SK-N-SH (cell line): ENCODE results near the gene GBX2. TPM values are rescaled to one million over a fixed set of nuclear protein-coding genes. Genes with fewer than 3 reads are reported as not detected.

Experiments used
- CTCF ChIA-PET: fragments of 300-600, 350-600 bp; formaldehyde crosslinking; extraction: SDS; loops from one replicate; lab custom pipeline; 2021; lab: Yijun Ruan, JAX
- POLR2A ChIA-PET: fragments of 350-600 bp; sonication (Branson Sonifier 250); formaldehyde crosslinking; extraction: SDS; loops from one replicate; lab custom pipeline; 2020; ENCODE audit warnings: antibody characterized with exemption, inconsistent platforms; lab: Yijun Ruan, JAX
- DNase-seq: peaks from one replicate; pipeline ENCODE4 v3.0.0; 2012
- H2AFZ ChIP-seq: fragments of 200-600 bp; sonication (generic); 2 replicates; pipeline ENCODE4 v1.8.1; 2016; ENCODE audit warnings: antibody characterized with exemption, mild to moderate bottlenecking, low read depth
- H3F3A ChIP-seq: fragments of 200-600 bp; sonication (generic); replicated peaks from 2 replicates; pipeline ENCODE3; 2016; ENCODE audit warnings: antibody characterized with exemption, mild to moderate bottlenecking; ENCODE audit not compliant: insufficient read depth
- H3K27ac ChIP-seq, 2 experiments: fragments of 200-500 bp in 1 of 2; fragments of 200-600 bp in 1 of 2; sonication (Bioruptor generic) in 1 of 2; sonication (generic), shearing (Covaris generic) in 1 of 2; 2 replicates each; pipeline versions ENCODE4 v1.5.1 to v1.6.1; 2014 to 2016; ENCODE audit warnings: low read depth in 2 of 2, inconsistent platforms in 1 of 2, low read length in 1 of 2, mild to moderate bottlenecking in 1 of 2, mixed read lengths in 1 of 2
- H3K27me3 ChIP-seq: fragments of 200-600 bp; sonication (generic), shearing (Covaris generic); 2 replicates; pipeline ENCODE4 v1.6.1; 2016; ENCODE audit warnings: mixed run types; ENCODE audit not compliant: insufficient read depth
- H3K36me3 ChIP-seq, 2 experiments: fragments of 200-500 bp in 1 of 2; fragments of 200-600 bp in 1 of 2; sonication (Bioruptor generic) in 1 of 2; sonication (generic) in 1 of 2; replicated peaks in 1 of 2; 2 replicates each; pipeline versions ENCODE3 to v1.5.1; 2014 to 2016; ENCODE audit warnings: low read length in 1 of 2, mild to moderate bottlenecking in 1 of 2; ENCODE audit not compliant: insufficient read depth in 2 of 2, control insufficient read depth in 1 of 2
- H3K4me1 ChIP-seq, 2 experiments: fragments of 200-500 bp in 1 of 2; fragments of 200-600 bp in 1 of 2; sonication (Bioruptor generic) in 1 of 2; sonication (generic), shearing (Covaris generic) in 1 of 2; 2 replicates each; pipeline versions ENCODE4 v1.5.1 to v1.6.1; 2014 to 2016; ENCODE audit warnings: low read depth in 1 of 2, low read length in 1 of 2, mixed run types in 1 of 2; ENCODE audit not compliant: insufficient read depth in 2 of 2, control insufficient read depth in 1 of 2
- H3K4me2 ChIP-seq: fragments of 200-600 bp; sonication (generic), shearing (Covaris generic); 2 replicates; pipeline ENCODE4 v1.6.1; 2017; ENCODE audit warnings: mixed run types
- H3K4me3 ChIP-seq, 2 experiments: fragments of 200-500 bp in 1 of 2; fragments of 200-600 bp in 1 of 2; sonication (Bioruptor generic) in 1 of 2; sonication (generic), shearing (Covaris generic) in 1 of 2; 2 replicates each; pipeline versions ENCODE4 v1.5.1 to v1.8.1; 2014 to 2016; ENCODE audit warnings: low read depth in 2 of 2, inconsistent platforms in 1 of 2, low read length in 1 of 2, mild to moderate bottlenecking in 1 of 2, mixed read lengths in 1 of 2, moderate library complexity in 1 of 2
- H3K79me2 ChIP-seq: fragments of 200-600 bp; sonication (generic); 2 replicates; pipeline ENCODE4 v1.8.1; 2017; ENCODE audit warnings: mild to moderate bottlenecking; ENCODE audit not compliant: insufficient read depth
- H3K9ac ChIP-seq: fragments of 200-600 bp; sonication (generic); 2 replicates; pipeline ENCODE4 v1.6.1; 2017; ENCODE audit warnings: mixed run types
- H3K9me2 ChIP-seq: fragments of 200-600 bp; sonication (generic); 2 replicates; pipeline ENCODE4 v1.6.1; 2017; ENCODE audit warnings: mixed run types
- H3K9me3 ChIP-seq: fragments of 200-600 bp; sonication (generic); 2 replicates; pipeline ENCODE4 v1.6.1; 2017; ENCODE audit warnings: mixed run types, mild to moderate bottlenecking, moderate library complexity
- H4K20me1 ChIP-seq: fragments of 200-600 bp; sonication (generic); 2 replicates; pipeline ENCODE4 v1.6.1; 2017; ENCODE audit warnings: mild to moderate bottlenecking, mixed run types; ENCODE audit not compliant: insufficient read depth
- EP300 ChIP-seq, 2 experiments: IDR thresholded peaks; 2 replicates each; pipeline versions ENCODE4 v1.4.0 to v1.6.1; 2012; ENCODE audit warnings: borderline replicate concordance in 1 of 2, low read depth in 1 of 2, low read length in 1 of 2
- EZH2phosphoT487 ChIP-seq: fragments of 200-600 bp; sonication (generic); IDR thresholded peaks from 2 replicates; pipeline ENCODE4 v1.6.1; 2017; ENCODE audit warnings: low read depth, mixed run types, mild to moderate bottlenecking, antibody characterized with exemption, moderate library complexity, borderline replicate concordance
- FOXJ3 ChIP-seq: sonication (generic); formaldehyde crosslinking; IDR thresholded peaks from 2 replicates; pipeline ENCODE4 v1.5.1; 2020; ENCODE audit warnings: mild to moderate bottlenecking, missing genetic modification reagents
- GABPA ChIP-seq: IDR thresholded peaks from 2 replicates; pipeline ENCODE4 v1.4.0; 2012; ENCODE audit warnings: low read depth, mild to moderate bottlenecking
- GATA2 ChIP-seq: sonication (generic); formaldehyde crosslinking; IDR thresholded peaks from 2 replicates; pipeline ENCODE4 v1.5.0; 2020; ENCODE audit warnings: mild to moderate bottlenecking, missing genetic modification reagents
- IRF3 ChIP-seq: fragments of 150-350 bp; IDR thresholded peaks from 2 replicates; pipeline ENCODE4 v1.6.1; 2016; ENCODE audit warnings: mild to moderate bottlenecking, low read depth, low read length
- JUND ChIP-seq: IDR thresholded peaks from 2 replicates; pipeline ENCODE4 v1.4.0; 2012
- MAX ChIP-seq: IDR thresholded peaks from 2 replicates; pipeline ENCODE4 v1.4.0; 2012; ENCODE audit warnings: low read depth
- MEF2A ChIP-seq: IDR thresholded peaks from 2 replicates; pipeline ENCODE4 v1.4.0; 2012; ENCODE audit warnings: low read depth, borderline replicate concordance
- PBX3 ChIP-seq: IDR thresholded peaks from 2 replicates; pipeline ENCODE4; 2012
- RAD21 ChIP-seq: IDR thresholded peaks from 2 replicates; pipeline ENCODE4 v1.6.1; 2012; ENCODE audit warnings: mild to moderate bottlenecking, low read length
- RCOR1 ChIP-seq: fragments of 150-350 bp; IDR thresholded peaks from 2 replicates; pipeline ENCODE4 v1.6.1; 2017; ENCODE audit warnings: antibody characterized with exemption, low read length
- TAF1 ChIP-seq: IDR thresholded peaks from 2 replicates; pipeline ENCODE4 v1.6.1; 2012; ENCODE audit warnings: low read depth, mild to moderate bottlenecking, low read length, moderate library complexity, borderline replicate concordance
- TCF12 ChIP-seq: IDR thresholded peaks from 2 replicates; pipeline ENCODE4 v1.4.0; 2012
- TEAD4 ChIP-seq: IDR thresholded peaks from 2 replicates; pipeline ENCODE4 v1.4.0; 2012; ENCODE audit warnings: mild to moderate bottlenecking, borderline replicate concordance; ENCODE audit not compliant: insufficient read depth
- WGBS: methylation state at CpG from one replicate; pipeline ENCODE4 v1.1.6; 2017; ENCODE audit warnings: low lambda C conversion rate; 5-methylcytosine and 5-hydroxymethylcytosine counted together
- polyA plus RNA-seq, 3 experiments: library from polyadenylated mRNA; depleted of rRNA; stranded (reverse); fragments of >200 nt; gene quantifications; 2 replicates each; pipeline ENCODE4 v1.2.3, GENCODE V29; 2012
- TF ChIP-seq, protein P1 (sequence below): IDR thresholded peaks from 2 replicates; pipeline ENCODE4 v1.6.1; 2012; ENCODE audit warnings: mild to moderate bottlenecking, low read depth, low read length, moderate library complexity

GBX2 gene
- polyA plus RNA-seq, 1 of the 3 experiments (the other 2 are of a cell fraction), result 0.16 TPM

GRCh38 chr2:236158969-236159777, 9.0 kb downstream of the GBX2 start:
- TF ChIP-seq RCOR1 (no peak), EP300 (IDR thresholded peaks at IDR 0.05; ENCODE audit: borderline replicate concordance in 1 of 2, low read depth in 1 of 2, low read length in 1 of 2) (no peak), PBX3 (no peak), TCF12 (no peak), IRF3 (no peak), MAX (no peak), TAF1 (no peak), GATA2 (no peak), TEAD4 (no peak), EZH2phosphoT487 (no peak), GABPA (no peak), MEF2A (no peak), FOXJ3 (no peak), JUND (no peak), RAD21 (no peak)
- TF ChIP-seq, protein P1, sequence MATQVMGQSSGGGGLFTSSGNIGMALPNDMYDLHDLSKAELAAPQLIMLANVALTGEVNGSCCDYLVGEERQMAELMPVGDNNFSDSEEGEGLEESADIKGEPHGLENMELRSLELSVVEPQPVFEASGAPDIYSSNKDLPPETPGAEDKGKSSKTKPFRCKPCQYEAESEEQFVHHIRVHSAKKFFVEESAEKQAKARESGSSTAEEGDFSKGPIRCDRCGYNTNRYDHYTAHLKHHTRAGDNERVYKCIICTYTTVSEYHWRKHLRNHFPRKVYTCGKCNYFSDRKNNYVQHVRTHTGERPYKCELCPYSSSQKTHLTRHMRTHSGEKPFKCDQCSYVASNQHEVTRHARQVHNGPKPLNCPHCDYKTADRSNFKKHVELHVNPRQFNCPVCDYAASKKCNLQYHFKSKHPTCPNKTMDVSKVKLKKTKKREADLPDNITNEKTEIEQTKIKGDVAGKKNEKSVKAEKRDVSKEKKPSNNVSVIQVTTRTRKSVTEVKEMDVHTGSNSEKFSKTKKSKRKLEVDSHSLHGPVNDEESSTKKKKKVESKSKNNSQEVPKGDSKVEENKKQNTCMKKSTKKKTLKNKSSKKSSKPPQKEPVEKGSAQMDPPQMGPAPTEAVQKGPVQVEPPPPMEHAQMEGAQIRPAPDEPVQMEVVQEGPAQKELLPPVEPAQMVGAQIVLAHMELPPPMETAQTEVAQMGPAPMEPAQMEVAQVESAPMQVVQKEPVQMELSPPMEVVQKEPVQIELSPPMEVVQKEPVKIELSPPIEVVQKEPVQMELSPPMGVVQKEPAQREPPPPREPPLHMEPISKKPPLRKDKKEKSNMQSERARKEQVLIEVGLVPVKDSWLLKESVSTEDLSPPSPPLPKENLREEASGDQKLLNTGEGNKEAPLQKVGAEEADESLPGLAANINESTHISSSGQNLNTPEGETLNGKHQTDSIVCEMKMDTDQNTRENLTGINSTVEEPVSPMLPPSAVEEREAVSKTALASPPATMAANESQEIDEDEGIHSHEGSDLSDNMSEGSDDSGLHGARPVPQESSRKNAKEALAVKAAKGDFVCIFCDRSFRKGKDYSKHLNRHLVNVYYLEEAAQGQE, result no peak
- TF ChIP-seq, all 33 proteins: peak for 0
- peaks cover under 1% of the 10 kb centered on the region; the same call in 1 of the 2 replicates for H3K27me3 ChIP-seq
- H3F3A ChIP-seq, result no peaks in the 10 kb centered on the region
- no peaks in the 10 kb centered on the region for H4K20me1 ChIP-seq
- no peaks in the 10 kb centered on the region for H3K9me3 ChIP-seq
- no peak for DNase-seq
- no peaks in the 10 kb centered on the region for H3K9me2 ChIP-seq
- POLR2A ChIA-PET, result no interaction called here
- no peak overlapping the region for H2AFZ ChIP-seq
- no peaks in the 10 kb centered on the region for H3K79me2 ChIP-seq
- no peak overlapping the region for H3K27ac ChIP-seq
- CTCF ChIA-PET, result interaction anchor here (0.8 to 1.6 kb wide), 6 partner anchors 12 to 380 kb away, joined by 3 to 6 read pairs (median 4); no protein-coding TSS in a partner anchor
- no peaks in the 10 kb centered on the region for H3K36me3 ChIP-seq
- H3K4me1 ChIP-seq, result peaks cover 0 to under 1% of the 10 kb centered on the region in 2 experiments; a peak in 1 of 4 replicates
- 79% methylated on average over 9 of the region's 45 CpGs for WGBS
- H3K4me3 ChIP-seq, result no peak overlapping the region
- H3K9ac ChIP-seq, result no peak overlapping the region
- no peak overlapping the region for H3K4me2 ChIP-seq
